Measurements from ENCODE around the gene CREBRF.
"Not testable (repeated sequence)": the region's sequence is repeated elsewhere in the genome, so short reads cannot be mapped to it uniquely, and the experiment has no call there.

Gene CREBRF

DNA sequence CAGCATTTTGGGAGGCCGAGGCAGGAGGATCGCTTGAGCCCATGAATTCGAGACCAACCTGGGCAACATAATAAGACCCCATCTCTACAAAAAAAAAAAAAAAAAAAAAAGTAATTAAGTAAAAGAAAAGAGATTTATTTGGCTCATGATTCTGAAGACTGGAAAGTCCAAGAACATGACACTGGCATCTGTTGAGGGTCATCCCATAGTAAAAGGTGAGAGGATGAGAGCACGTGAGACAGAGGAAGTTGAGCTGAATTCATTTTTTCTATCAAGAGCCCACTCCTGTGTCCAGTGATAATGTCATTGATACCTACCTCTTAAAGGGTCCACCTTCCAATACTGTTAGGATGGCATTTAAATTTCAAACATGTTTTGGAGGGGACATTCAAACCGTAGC is 19.8 kb downstream of the CREBRF start:
- no peak for DNase-seq (ENCODE audit: low spot score)
- no peak overlapping the region for H2AFZ ChIP-seq (ENCODE audit: low read length)
- H3K4me2 ChIP-seq (ENCODE audit: insufficient read depth, low read length, poor library complexity, severe bottlenecking): no peak overlapping the region
- no peak overlapping the region for H3K4ac ChIP-seq (ENCODE audit: low read length)
- H3K79me1 ChIP-seq (ENCODE audit: low read depth, low read length): no peaks in the 10 kb centered on the region
- H2BK15ac ChIP-seq (ENCODE audit: low read length): no peak overlapping the region
- H3K36me3 ChIP-seq (replicated peaks in 1 of 2; ENCODE audit: control insufficient read depth in 2 of 2, insufficient read depth in 2 of 2, low read length in 2 of 2): no peaks in the 10 kb centered on the region
- no peak overlapping the region for H3K14ac ChIP-seq (ENCODE audit: low read length)
- no CpG with 5 or more reads among the region's 5 CpGs for WGBS, 2 donors (ENCODE audit: extremely low coverage in 2 of 2, insufficient read length in 2 of 2, insufficient replicate concordance in 1 of 2)
- no peak overlapping the region for H2BK120ac ChIP-seq (ENCODE audit: low read depth, low read length)
- no peak overlapping the region for H2BK12ac ChIP-seq (ENCODE audit: low read length)
- H3K27me3 ChIP-seq (ENCODE audit: control insufficient read depth in 3 of 3, insufficient read depth in 3 of 3, low read depth in 1 of 3, low read length in 3 of 3): no peaks in the 10 kb centered on the region
- no peaks in the 10 kb centered on the region for H3K4me1 ChIP-seq (ENCODE audit: control insufficient read depth in 2 of 2, insufficient read depth in 1 of 2, low read depth in 1 of 2, low read length in 2 of 2)
- H2BK5ac ChIP-seq (ENCODE audit: low read length): no peak overlapping the region
- no peak overlapping the region for H3K9ac ChIP-seq (ENCODE audit: low read depth, low read length, poor library complexity)
- no peak overlapping the region for H3K4me3 ChIP-seq (ENCODE audit: low read length in 2 of 2)
- H4K91ac ChIP-seq (ENCODE audit: low read depth, low read length, poor library complexity): no peak overlapping the region
- H4K8ac ChIP-seq (ENCODE audit: low read depth, low read length): no peak overlapping the region
- H2AK5ac ChIP-seq (ENCODE audit: low read depth, low read length): no peak overlapping the region
- H3K18ac ChIP-seq (ENCODE audit: low read length): no peak overlapping the region
- H3K27ac ChIP-seq (replicated peaks; ENCODE audit: low read length): no peak overlapping the region
- no peak overlapping the region for H3K23ac ChIP-seq (ENCODE audit: low read depth, low read length, poor library complexity)
- no peaks in the 10 kb centered on the region for H3K9me3 ChIP-seq (replicated peaks in 1 of 2; ENCODE audit: control insufficient read depth in 2 of 2, insufficient read depth in 1 of 2, low read depth in 1 of 2, low read length in 2 of 2)

DNA sequence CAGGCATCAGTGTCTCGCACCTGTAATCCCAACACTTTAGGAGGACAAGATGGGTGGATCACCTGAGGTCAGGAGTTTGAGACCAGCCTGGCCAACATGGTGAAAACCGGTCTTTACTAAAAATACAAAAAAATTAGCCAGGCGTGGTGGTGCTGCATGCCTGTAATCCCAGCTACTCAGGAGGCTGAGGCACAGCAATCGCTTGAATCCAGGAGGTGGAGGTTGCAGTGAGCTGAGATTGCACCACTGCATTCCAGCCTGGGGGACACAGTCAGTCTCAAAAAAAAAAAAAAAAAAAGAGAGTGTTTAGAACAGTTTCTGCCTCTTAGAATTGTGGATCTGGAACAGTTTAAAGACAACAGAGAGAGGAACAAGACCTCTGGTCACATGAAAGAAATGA is 20.3 kb downstream of the CREBRF start:
- H3K9ac ChIP-seq (ENCODE audit: low read depth, low read length, poor library complexity); H2AFZ ChIP-seq (ENCODE audit: low read length); H3K14ac ChIP-seq (ENCODE audit: low read length); H3K18ac ChIP-seq (ENCODE audit: low read length); H3K4me3 ChIP-seq (ENCODE audit: low read length in 2 of 2); H2BK5ac ChIP-seq (ENCODE audit: low read length); H3K27me3 ChIP-seq (ENCODE audit: control insufficient read depth in 3 of 3, insufficient read depth in 3 of 3, low read depth in 1 of 3, low read length in 3 of 3); H3K4me1 ChIP-seq (ENCODE audit: control insufficient read depth in 2 of 2, insufficient read depth in 1 of 2, low read depth in 1 of 2, low read length in 2 of 2); H2BK12ac ChIP-seq (ENCODE audit: low read length); H2AK5ac ChIP-seq (ENCODE audit: low read depth, low read length); H3K36me3 ChIP-seq (replicated peaks in 1 of 2; ENCODE audit: control insufficient read depth in 2 of 2, insufficient read depth in 2 of 2, low read length in 2 of 2); H3K23ac ChIP-seq (ENCODE audit: low read depth, low read length, poor library complexity); H4K91ac ChIP-seq (ENCODE audit: low read depth, low read length, poor library complexity); H3K4me2 ChIP-seq (ENCODE audit: insufficient read depth, low read length, poor library complexity, severe bottlenecking); H3K9me3 ChIP-seq (replicated peaks in 1 of 2; ENCODE audit: control insufficient read depth in 2 of 2, insufficient read depth in 1 of 2, low read depth in 1 of 2, low read length in 2 of 2); H4K8ac ChIP-seq (ENCODE audit: low read depth, low read length); H2BK15ac ChIP-seq (ENCODE audit: low read length); H3K4ac ChIP-seq (ENCODE audit: low read length); H3K27ac ChIP-seq (replicated peaks; ENCODE audit: low read length); H3K79me1 ChIP-seq (ENCODE audit: low read depth, low read length); H2BK120ac ChIP-seq (ENCODE audit: low read depth, low read length); DNase-seq (ENCODE audit: low spot score): not testable (repeated sequence)
- WGBS, 2 donors (ENCODE audit: extremely low coverage in 2 of 2, insufficient read length in 2 of 2, insufficient replicate concordance in 1 of 2): no CpG with 5 or more reads among the region's 4 CpGs

DNA sequence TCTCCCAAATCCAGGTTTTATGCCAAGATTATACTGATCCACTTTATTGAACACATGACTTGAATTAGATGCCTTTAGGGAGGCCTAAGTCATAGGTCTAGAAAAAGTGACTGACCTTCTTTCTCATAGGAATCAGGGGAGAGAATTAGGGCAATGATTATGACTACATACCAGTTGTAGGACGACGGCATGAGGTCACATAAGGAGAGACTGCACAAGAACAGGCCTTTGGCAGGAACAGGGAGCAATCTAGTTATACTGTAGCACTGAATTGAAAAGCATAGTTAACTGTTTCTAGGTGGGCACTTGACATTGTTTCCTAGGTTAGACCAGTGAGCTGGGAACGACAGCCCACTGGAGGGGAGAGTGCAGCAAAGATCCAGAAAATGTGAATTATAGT is 22.7 kb downstream of the CREBRF start:
- no peak overlapping the region for H3K14ac ChIP-seq (ENCODE audit: low read length)
- no peak overlapping the region for H2AFZ ChIP-seq (ENCODE audit: low read length)
- H3K9me3 ChIP-seq (replicated peaks in 1 of 2; ENCODE audit: control insufficient read depth in 2 of 2, insufficient read depth in 1 of 2, low read depth in 1 of 2, low read length in 2 of 2): no peaks in the 10 kb centered on the region
- H2BK12ac ChIP-seq (ENCODE audit: low read length): no peak overlapping the region
- no peak overlapping the region for H3K18ac ChIP-seq (ENCODE audit: low read length)
- no peak overlapping the region for H3K4me3 ChIP-seq (ENCODE audit: low read length in 2 of 2)
- H2AK5ac ChIP-seq (ENCODE audit: low read depth, low read length): no peak overlapping the region
- no peak for DNase-seq (ENCODE audit: low spot score)
- H2BK15ac ChIP-seq (ENCODE audit: low read length): no peak overlapping the region
- H3K79me1 ChIP-seq (ENCODE audit: low read depth, low read length): no peaks in the 10 kb centered on the region
- no peak overlapping the region for H2BK5ac ChIP-seq (ENCODE audit: low read length)
- no peaks in the 10 kb centered on the region for H3K27me3 ChIP-seq (ENCODE audit: control insufficient read depth in 3 of 3, insufficient read depth in 3 of 3, low read depth in 1 of 3, low read length in 3 of 3)
- H4K91ac ChIP-seq (ENCODE audit: low read depth, low read length, poor library complexity): no peak overlapping the region
- H3K4me1 ChIP-seq (ENCODE audit: control insufficient read depth in 2 of 2, insufficient read depth in 1 of 2, low read depth in 1 of 2, low read length in 2 of 2): no peaks in the 10 kb centered on the region
- no peak overlapping the region for H4K8ac ChIP-seq (ENCODE audit: low read depth, low read length)
- WGBS, 2 donors (ENCODE audit: extremely low coverage in 2 of 2, insufficient read length in 2 of 2, insufficient replicate concordance in 1 of 2): no CpG with 5 or more reads among the region's 3 CpGs
- no peak overlapping the region for H2BK120ac ChIP-seq (ENCODE audit: low read depth, low read length)
- H3K23ac ChIP-seq (ENCODE audit: low read depth, low read length, poor library complexity): no peak overlapping the region
- H3K27ac ChIP-seq (replicated peaks; ENCODE audit: low read length): no peak overlapping the region
- H3K4me2 ChIP-seq (ENCODE audit: insufficient read depth, low read length, poor library complexity, severe bottlenecking): no peak overlapping the region
- H3K36me3 ChIP-seq (replicated peaks in 1 of 2; ENCODE audit: control insufficient read depth in 2 of 2, insufficient read depth in 2 of 2, low read length in 2 of 2): peaks cover 0 to under 1% of the 10 kb centered on the region in 2 donors
- H3K4ac ChIP-seq (ENCODE audit: low read length): no peak overlapping the region
- no peak overlapping the region for H3K9ac ChIP-seq (ENCODE audit: low read depth, low read length, poor library complexity)

DNA sequence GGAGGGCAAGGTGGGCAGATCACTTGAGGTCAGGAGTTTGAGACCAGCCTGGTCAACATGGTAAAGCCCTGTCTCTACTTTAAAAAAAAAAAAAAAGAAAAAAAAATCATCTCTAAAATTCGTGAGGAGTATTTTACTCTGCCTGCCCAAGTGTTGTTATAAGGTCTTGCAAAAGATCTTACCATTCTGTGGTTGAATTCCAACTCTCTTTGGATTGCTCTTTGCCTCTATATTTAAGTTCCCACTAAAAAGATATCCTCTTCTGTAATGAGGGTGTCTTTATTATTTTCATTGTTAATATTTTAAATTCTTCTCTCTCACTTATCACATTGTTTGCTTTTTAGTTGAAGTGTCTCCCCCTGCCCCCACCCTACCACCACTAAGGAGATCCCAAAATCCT is 33.4 kb downstream of the CREBRF start:
- Histone ChIP-seq H4K8ac (ENCODE audit: low read depth, low read length) (no peak overlapping the region), H3K14ac (ENCODE audit: low read length) (no peak overlapping the region), H3K9ac (ENCODE audit: low read depth, low read length, poor library complexity) (no peak overlapping the region), H3K4me3 (ENCODE audit: low read length in 2 of 2) (no peak overlapping the region), H3K18ac (ENCODE audit: low read length) (no peak overlapping the region), H3K4me2 (ENCODE audit: insufficient read depth, low read length, poor library complexity, severe bottlenecking) (no peak overlapping the region), H2BK5ac (ENCODE audit: low read length) (no peak overlapping the region), H2AFZ (ENCODE audit: low read length) (no peak overlapping the region), H3K4ac (ENCODE audit: low read length) (no peak overlapping the region), H3K9me3 (replicated peaks in 1 of 2; ENCODE audit: control insufficient read depth in 2 of 2, insufficient read depth in 1 of 2, low read depth in 1 of 2, low read length in 2 of 2) (no peaks in the 10 kb centered on the region), H2BK120ac (ENCODE audit: low read depth, low read length) (no peak overlapping the region), H2AK5ac (ENCODE audit: low read depth, low read length) (no peak overlapping the region), H3K79me1 (ENCODE audit: low read depth, low read length) (no peaks in the 10 kb centered on the region), H3K27me3 (ENCODE audit: control insufficient read depth in 3 of 3, insufficient read depth in 3 of 3, low read depth in 1 of 3, low read length in 3 of 3) (no peaks in the 10 kb centered on the region), H3K4me1 (ENCODE audit: control insufficient read depth in 2 of 2, insufficient read depth in 1 of 2, low read depth in 1 of 2, low read length in 2 of 2) (peaks cover 0 to 2% of the 10 kb centered on the region in 2 donors), H2BK12ac (ENCODE audit: low read length) (no peak overlapping the region), H3K36me3 (replicated peaks in 1 of 2; ENCODE audit: control insufficient read depth in 2 of 2, insufficient read depth in 2 of 2, low read length in 2 of 2) (peaks cover 0 to 18% of the 10 kb centered on the region in 2 donors), H4K91ac (ENCODE audit: low read depth, low read length, poor library complexity) (no peak overlapping the region), H2BK15ac (ENCODE audit: low read length) (no peak overlapping the region), H3K23ac (ENCODE audit: low read depth, low read length, poor library complexity) (no peak overlapping the region), H3K27ac (replicated peaks; ENCODE audit: low read length) (no peak overlapping the region)
- WGBS, 2 donors (ENCODE audit: extremely low coverage in 2 of 2, insufficient read length in 2 of 2, insufficient replicate concordance in 1 of 2): no CpG with 5 or more reads among the region's 1 CpG
- no peak for DNase-seq (ENCODE audit: low spot score)
